Measurements from ENCODE around the gene MROH7. TPM values are rescaled to one million over a fixed set of nuclear protein-coding genes. Genes with fewer than 3 reads are reported as not detected.

The MROH7 gene
- polyA plus RNA-seq, 1 donor from 2014 or later = not detected

DNA sequence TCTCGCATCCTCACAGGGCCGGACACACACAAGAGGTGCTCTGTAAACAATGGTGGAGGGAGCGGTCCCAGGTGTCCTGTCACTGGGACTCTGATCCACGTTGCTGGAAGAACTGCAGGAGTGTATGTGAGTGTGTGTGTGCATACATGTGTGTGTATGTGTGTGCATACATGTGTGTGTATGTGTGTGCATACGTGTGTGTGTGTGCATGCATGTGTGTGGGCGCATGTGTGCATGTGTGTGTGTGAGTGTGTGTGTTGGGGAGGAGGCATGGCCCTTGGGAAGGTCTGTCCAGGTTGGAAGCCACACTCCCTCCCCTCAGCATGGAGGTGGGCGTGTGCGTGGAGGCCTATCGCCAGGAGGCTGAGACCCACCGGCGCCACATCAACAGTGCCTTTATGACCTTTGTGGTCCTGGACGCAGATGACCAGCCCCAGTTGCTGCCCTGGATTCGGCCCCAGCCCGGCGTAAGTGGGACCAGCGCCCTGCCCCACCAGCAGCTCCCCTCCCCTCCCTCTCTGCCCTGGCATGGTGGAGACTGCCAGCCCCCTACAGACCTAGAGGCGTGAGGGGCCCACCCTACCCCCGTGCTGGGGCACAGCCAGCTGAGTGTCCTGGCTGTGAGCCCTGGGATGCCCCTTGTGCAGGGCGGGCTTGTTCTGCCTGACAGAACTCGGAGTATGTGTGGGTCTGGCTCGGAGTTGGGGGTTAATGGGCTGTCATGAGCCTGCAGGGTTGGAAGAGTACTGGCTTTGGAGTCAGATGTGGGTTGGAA is 40.5 kb upstream of the MROH7 start:
- Histone ChIP-seq H3K9ac (ENCODE audit: low read length) (no peak overlapping the region), H3K9me2 (ENCODE audit: insufficient read depth, low read length) (no peaks in the 10 kb centered on the region), H4K20me1 (ENCODE audit: insufficient read depth) (no peaks in the 10 kb centered on the region), H3K4me3 (ENCODE audit: low read length) (no peak overlapping the region), H3K79me2 (replicated peaks; ENCODE audit: insufficient read depth, low read length) (no peaks in the 10 kb centered on the region), H3K36me3 (ENCODE audit: insufficient read depth, low read length) (no peaks in the 10 kb centered on the region), H3K27me3 (ENCODE audit: insufficient read depth, low read depth, low read length) (no peaks in the 10 kb centered on the region), H2AFZ (ENCODE audit: low read depth, low read length) (no peak overlapping the region), H3K4me2 (ENCODE audit: low read length) (no peak overlapping the region), H3K27ac (ENCODE audit: low read length) (no peak overlapping the region), H3K9me3 (ENCODE audit: low read length) (no peaks in the 10 kb centered on the region), H3F3A (ENCODE audit: insufficient read depth, low read length, poor library complexity, severe bottlenecking) (no peaks in the 10 kb centered on the region)
- no peak for TF ChIP-seq RAD21 (conservative IDR thresholded peaks at IDR 0.05)
- TF ChIP-seq, protein P1, sequence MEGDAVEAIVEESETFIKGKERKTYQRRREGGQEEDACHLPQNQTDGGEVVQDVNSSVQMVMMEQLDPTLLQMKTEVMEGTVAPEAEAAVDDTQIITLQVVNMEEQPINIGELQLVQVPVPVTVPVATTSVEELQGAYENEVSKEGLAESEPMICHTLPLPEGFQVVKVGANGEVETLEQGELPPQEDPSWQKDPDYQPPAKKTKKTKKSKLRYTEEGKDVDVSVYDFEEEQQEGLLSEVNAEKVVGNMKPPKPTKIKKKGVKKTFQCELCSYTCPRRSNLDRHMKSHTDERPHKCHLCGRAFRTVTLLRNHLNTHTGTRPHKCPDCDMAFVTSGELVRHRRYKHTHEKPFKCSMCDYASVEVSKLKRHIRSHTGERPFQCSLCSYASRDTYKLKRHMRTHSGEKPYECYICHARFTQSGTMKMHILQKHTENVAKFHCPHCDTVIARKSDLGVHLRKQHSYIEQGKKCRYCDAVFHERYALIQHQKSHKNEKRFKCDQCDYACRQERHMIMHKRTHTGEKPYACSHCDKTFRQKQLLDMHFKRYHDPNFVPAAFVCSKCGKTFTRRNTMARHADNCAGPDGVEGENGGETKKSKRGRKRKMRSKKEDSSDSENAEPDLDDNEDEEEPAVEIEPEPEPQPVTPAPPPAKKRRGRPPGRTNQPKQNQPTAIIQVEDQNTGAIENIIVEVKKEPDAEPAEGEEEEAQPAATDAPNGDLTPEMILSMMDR (IDR thresholded peaks at IDR 0.05; ENCODE audit: poor library complexity, severe bottlenecking) = no peak
- TF ChIP-seq SMC3 (conservative IDR thresholded peaks at IDR 0.05; ENCODE audit: poor library complexity) = no peak
- no peak for TF ChIP-seq EP300 (conservative IDR thresholded peaks at IDR 0.05; ENCODE audit: poor library complexity, severe bottlenecking)
- TF ChIP-seq TAF1 (IDR thresholded peaks at IDR 0.05; ENCODE audit: low read depth) = no peak
- TF ChIP-seq MXI1 (conservative IDR thresholded peaks at IDR 0.05; ENCODE audit: poor library complexity, severe bottlenecking) = no peak
- TF ChIP-seq, protein P2, sequence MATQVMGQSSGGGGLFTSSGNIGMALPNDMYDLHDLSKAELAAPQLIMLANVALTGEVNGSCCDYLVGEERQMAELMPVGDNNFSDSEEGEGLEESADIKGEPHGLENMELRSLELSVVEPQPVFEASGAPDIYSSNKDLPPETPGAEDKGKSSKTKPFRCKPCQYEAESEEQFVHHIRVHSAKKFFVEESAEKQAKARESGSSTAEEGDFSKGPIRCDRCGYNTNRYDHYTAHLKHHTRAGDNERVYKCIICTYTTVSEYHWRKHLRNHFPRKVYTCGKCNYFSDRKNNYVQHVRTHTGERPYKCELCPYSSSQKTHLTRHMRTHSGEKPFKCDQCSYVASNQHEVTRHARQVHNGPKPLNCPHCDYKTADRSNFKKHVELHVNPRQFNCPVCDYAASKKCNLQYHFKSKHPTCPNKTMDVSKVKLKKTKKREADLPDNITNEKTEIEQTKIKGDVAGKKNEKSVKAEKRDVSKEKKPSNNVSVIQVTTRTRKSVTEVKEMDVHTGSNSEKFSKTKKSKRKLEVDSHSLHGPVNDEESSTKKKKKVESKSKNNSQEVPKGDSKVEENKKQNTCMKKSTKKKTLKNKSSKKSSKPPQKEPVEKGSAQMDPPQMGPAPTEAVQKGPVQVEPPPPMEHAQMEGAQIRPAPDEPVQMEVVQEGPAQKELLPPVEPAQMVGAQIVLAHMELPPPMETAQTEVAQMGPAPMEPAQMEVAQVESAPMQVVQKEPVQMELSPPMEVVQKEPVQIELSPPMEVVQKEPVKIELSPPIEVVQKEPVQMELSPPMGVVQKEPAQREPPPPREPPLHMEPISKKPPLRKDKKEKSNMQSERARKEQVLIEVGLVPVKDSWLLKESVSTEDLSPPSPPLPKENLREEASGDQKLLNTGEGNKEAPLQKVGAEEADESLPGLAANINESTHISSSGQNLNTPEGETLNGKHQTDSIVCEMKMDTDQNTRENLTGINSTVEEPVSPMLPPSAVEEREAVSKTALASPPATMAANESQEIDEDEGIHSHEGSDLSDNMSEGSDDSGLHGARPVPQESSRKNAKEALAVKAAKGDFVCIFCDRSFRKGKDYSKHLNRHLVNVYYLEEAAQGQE (IDR thresholded peaks at IDR 0.05; ENCODE audit: borderline replicate concordance) = no peak
- TF ChIP-seq POLR2AphosphoS5 (IDR thresholded peaks at IDR 0.05) = no peak
- TF ChIP-seq EZH2 (IDR thresholded peaks at IDR 0.05; ENCODE audit: borderline replicate concordance, insufficient read depth, low read length, poor library complexity, severe bottlenecking) = no peak

DNA sequence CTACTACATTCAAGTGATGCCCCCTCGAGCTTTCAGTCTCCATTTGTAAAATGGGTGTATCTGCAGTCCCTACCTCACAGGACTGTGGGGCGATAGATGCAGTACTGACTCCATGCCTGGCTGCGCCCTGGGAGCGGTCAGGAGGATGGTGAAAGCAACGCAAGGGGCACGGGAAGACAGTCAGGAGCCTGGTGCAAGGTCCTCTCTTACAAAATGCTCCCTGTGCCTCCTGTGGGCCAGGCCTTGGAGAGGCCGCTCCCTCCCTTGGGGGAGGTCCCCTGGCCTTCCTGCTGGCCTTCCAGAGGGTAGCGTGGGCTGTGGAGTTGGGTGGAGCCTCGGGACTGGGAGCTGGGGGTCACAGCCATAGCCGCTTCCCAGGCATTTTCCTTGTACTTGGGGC is 39.9 kb upstream of the MROH7 start:
- H3K27me3 ChIP-seq (ENCODE audit: insufficient read depth, low read depth, low read length) = no peaks in the 10 kb centered on the region
- TF ChIP-seq, protein P2 (IDR thresholded peaks at IDR 0.05; ENCODE audit: borderline replicate concordance) = no peak
- TF ChIP-seq SMC3 (conservative IDR thresholded peaks at IDR 0.05; ENCODE audit: poor library complexity) (no peak), MXI1 (conservative IDR thresholded peaks at IDR 0.05; ENCODE audit: poor library complexity, severe bottlenecking) (no peak), POLR2AphosphoS5 (IDR thresholded peaks at IDR 0.05) (no peak), TAF1 (IDR thresholded peaks at IDR 0.05; ENCODE audit: low read depth) (no peak), EP300 (conservative IDR thresholded peaks at IDR 0.05; ENCODE audit: poor library complexity, severe bottlenecking) (no peak), EZH2 (IDR thresholded peaks at IDR 0.05; ENCODE audit: borderline replicate concordance, insufficient read depth, low read length, poor library complexity, severe bottlenecking) (no peak), RAD21 (conservative IDR thresholded peaks at IDR 0.05) (no peak)
- TF ChIP-seq, protein P1 (IDR thresholded peaks at IDR 0.05; ENCODE audit: poor library complexity, severe bottlenecking) = no peak
- no peak overlapping the region for H3K4me3 ChIP-seq (ENCODE audit: low read length)
- H3K9me2 ChIP-seq (ENCODE audit: insufficient read depth, low read length) = no peaks in the 10 kb centered on the region
- no peak overlapping the region for H3K9ac ChIP-seq (ENCODE audit: low read length)
- no peak overlapping the region for H3K27ac ChIP-seq (ENCODE audit: low read length)
- no peaks in the 10 kb centered on the region for H4K20me1 ChIP-seq (ENCODE audit: insufficient read depth)
- H3K79me2 ChIP-seq (replicated peaks; ENCODE audit: insufficient read depth, low read length) = no peaks in the 10 kb centered on the region
- H2AFZ ChIP-seq (ENCODE audit: low read depth, low read length) = no peak overlapping the region
- no peaks in the 10 kb centered on the region for H3K9me3 ChIP-seq (ENCODE audit: low read length)
- H3F3A ChIP-seq (ENCODE audit: insufficient read depth, low read length, poor library complexity, severe bottlenecking) = no peaks in the 10 kb centered on the region
- H3K4me2 ChIP-seq (ENCODE audit: low read length) = no peak overlapping the region
- no peaks in the 10 kb centered on the region for H3K36me3 ChIP-seq (ENCODE audit: insufficient read depth, low read length)

Data from neural cell (in vitro differentiated cells).